Trophoblast cell (in vitro differentiated cells and primary cell): ENCODE measurements around the gene SPRED2.

Source experiments
- DNase-seq, 2 donors: peaks; one replicate each; pipeline ENCODE4 v3.0.0-alpha.2; 2016
- H2AFZ ChIP-seq: 2 replicates; pipeline ENCODE4 v1.6.1; 2013; ENCODE audit warnings: low read length, moderate library complexity, mild to moderate bottlenecking; ENCODE audit not compliant: insufficient read depth, poor library complexity
- H2AK5ac ChIP-seq: 2 replicates; pipeline ENCODE4 v1.6.1; 2013; ENCODE audit warnings: mild to moderate bottlenecking, low read length
- H2BK120ac ChIP-seq: 2 replicates; pipeline ENCODE4 v1.6.1; 2013; ENCODE audit warnings: low read length, mild to moderate bottlenecking, moderate library complexity; ENCODE audit not compliant: insufficient read depth, poor library complexity
- H2BK12ac ChIP-seq: 2 replicates; pipeline ENCODE4 v1.6.1; 2013; ENCODE audit warnings: mild to moderate bottlenecking, low read length, moderate library complexity
- H2BK5ac ChIP-seq: 2 replicates; pipeline ENCODE4 v1.6.1; 2013; ENCODE audit warnings: low read length, low read depth, moderate library complexity, mild to moderate bottlenecking; ENCODE audit not compliant: poor library complexity
- H3K14ac ChIP-seq: 2 replicates; pipeline ENCODE4 v1.6.1; 2013; ENCODE audit warnings: mild to moderate bottlenecking, low read length
- H3K18ac ChIP-seq: 2 replicates; pipeline ENCODE4 v1.6.1; 2013; ENCODE audit warnings: mild to moderate bottlenecking, low read length
- H3K23ac ChIP-seq: 2 replicates; pipeline ENCODE4 v1.6.1; 2013; ENCODE audit warnings: low read length
- H3K27ac ChIP-seq: 2 replicates; pipeline ENCODE4 v1.5.1; 2013; ENCODE audit warnings: low read depth, mild to moderate bottlenecking, inconsistent platforms, low read length, moderate library complexity
- H3K27me3 ChIP-seq: 2 replicates; pipeline ENCODE4 v1.6.1; 2013; ENCODE audit warnings: inconsistent platforms, mild to moderate bottlenecking, low read length, moderate library complexity; ENCODE audit not compliant: insufficient read depth
- H3K36me3 ChIP-seq, 2 experiments: 1 replicate in 1 of 2; 2 replicates in 1 of 2; pipeline ENCODE4 v1.6.1; 2013; ENCODE audit warnings: low read length in 2 of 2, mild to moderate bottlenecking in 2 of 2, moderate library complexity in 1 of 2; ENCODE audit not compliant: insufficient read depth in 2 of 2, control insufficient read depth in 1 of 2
- H3K4ac ChIP-seq: 2 replicates; pipeline ENCODE4 v1.6.1; 2013; ENCODE audit warnings: low read depth, mild to moderate bottlenecking, low read length, moderate library complexity
- H3K4me1 ChIP-seq, 2 experiments: 1 replicate in 1 of 2; 2 replicates in 1 of 2; pipeline ENCODE4 v1.6.1; 2013; ENCODE audit warnings: low read length in 2 of 2, mild to moderate bottlenecking in 2 of 2, moderate library complexity in 1 of 2; ENCODE audit not compliant: insufficient read depth in 2 of 2, control insufficient read depth in 1 of 2
- H3K4me2 ChIP-seq: 2 replicates; pipeline ENCODE4 v1.6.1; 2013; ENCODE audit warnings: inconsistent platforms, mild to moderate bottlenecking, low read length, moderate library complexity
- H3K4me3 ChIP-seq: 2 replicates; pipeline ENCODE4 v1.5.1; 2013; ENCODE audit warnings: mild to moderate bottlenecking, low read depth, low read length, inconsistent platforms
- H3K79me1 ChIP-seq: one replicate; pipeline ENCODE4 v1.6.1; 2013; ENCODE audit warnings: low read length
- H3K79me2 ChIP-seq: 2 replicates; pipeline ENCODE4 v1.6.1; 2013; ENCODE audit warnings: low read length, mild to moderate bottlenecking; ENCODE audit not compliant: control insufficient read depth, insufficient read depth, poor library complexity
- H3K9ac ChIP-seq: 2 replicates; pipeline ENCODE4 v1.6.1; 2013; ENCODE audit warnings: mild to moderate bottlenecking, low read length
- H3K9me3 ChIP-seq: 2 replicates; pipeline ENCODE4 v1.6.1; 2013; ENCODE audit warnings: low read depth, mild to moderate bottlenecking, control low read depth, inconsistent platforms, low read length; ENCODE audit not compliant: insufficient read depth
- H4K12ac ChIP-seq: 2 replicates; pipeline ENCODE4 v1.6.1; 2013; ENCODE audit warnings: low read depth, mild to moderate bottlenecking, low read length, moderate library complexity
- H4K8ac ChIP-seq: 2 replicates; pipeline ENCODE4 v1.6.1; 2013; ENCODE audit warnings: low read depth, mild to moderate bottlenecking, low read length, moderate library complexity
- H4K91ac ChIP-seq: one replicate; pipeline ENCODE4 v1.6.1; 2013; ENCODE audit warnings: low read depth, mild to moderate bottlenecking, low read length, moderate library complexity
- WGBS: extraction: QIAGEN DNeasy Blood & Tissue Kit; methylation state at CpG from one replicate; pipeline ENCODE4 v1.1.7; 2013; ENCODE audit warnings: missing lambda C conversion rate; ENCODE audit not compliant: insufficient read length, insufficient coverage; ENCODE audit errors: extremely low coverage; 5-methylcytosine and 5-hydroxymethylcytosine counted together

The SPRED2 gene

DNA sequence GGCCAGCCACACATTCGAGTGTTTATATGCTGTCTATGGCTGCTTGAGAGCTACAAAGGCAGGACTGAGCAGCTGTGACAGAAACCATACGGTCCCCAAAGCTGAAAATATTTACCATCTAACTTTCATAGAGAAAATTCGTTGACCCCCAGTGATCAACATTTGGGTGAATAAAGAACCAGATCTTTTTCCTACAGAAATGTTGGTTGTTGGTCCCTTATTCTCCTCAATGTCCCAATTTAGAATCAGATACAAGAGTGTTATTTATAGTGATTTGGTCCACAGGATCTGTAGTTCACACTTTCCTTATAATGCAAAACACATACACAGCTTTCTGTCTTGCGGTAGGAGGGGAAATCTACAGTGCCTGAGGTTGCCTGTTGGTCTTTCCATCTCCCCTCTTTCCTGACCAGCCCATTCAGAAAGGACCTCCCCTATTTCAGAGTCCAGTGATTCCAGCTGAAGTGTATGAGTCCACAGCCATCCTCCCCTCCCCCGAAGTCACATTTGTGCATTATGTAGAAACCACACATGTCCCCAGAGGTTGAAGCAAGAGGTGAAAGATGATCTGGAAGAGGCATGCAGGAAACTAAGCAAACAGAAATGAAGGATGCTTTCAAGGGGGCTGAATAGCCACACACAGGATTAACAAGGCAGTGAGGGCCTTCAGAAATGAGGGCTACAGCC is 61.9 kb downstream of the SPRED2 start:
- Histone ChIP-seq H3K4me1 (peaks cover 3 to 14% of the 10 kb centered on the region in 2 experiments), H3K36me3 (no peaks in the 10 kb centered on the region), H2AFZ (no peak overlapping the region), H3K27me3 (no peaks in the 10 kb centered on the region), H3K18ac (no peak overlapping the region), H3K4me3 (no peak overlapping the region), H2BK5ac (no peak overlapping the region), H3K9ac (no peak overlapping the region), H2AK5ac (no peak overlapping the region), H4K91ac (no peak overlapping the region), H3K4me2 (no peak overlapping the region), H4K12ac (no peak overlapping the region), H3K9me3 (no peaks in the 10 kb centered on the region), H3K4ac (no peak overlapping the region), H3K23ac (no peak overlapping the region), H3K27ac (no peak overlapping the region), H3K14ac (no peak overlapping the region), H3K79me2 (no peaks in the 10 kb centered on the region), H2BK12ac (no peak overlapping the region), H2BK120ac (no peak overlapping the region), H4K8ac (no peak overlapping the region), H3K79me1 (no peaks in the 10 kb centered on the region)
- no peak for DNase-seq
- WGBS: no CpG with 5 or more reads among the region's 5 CpGs

DNA sequence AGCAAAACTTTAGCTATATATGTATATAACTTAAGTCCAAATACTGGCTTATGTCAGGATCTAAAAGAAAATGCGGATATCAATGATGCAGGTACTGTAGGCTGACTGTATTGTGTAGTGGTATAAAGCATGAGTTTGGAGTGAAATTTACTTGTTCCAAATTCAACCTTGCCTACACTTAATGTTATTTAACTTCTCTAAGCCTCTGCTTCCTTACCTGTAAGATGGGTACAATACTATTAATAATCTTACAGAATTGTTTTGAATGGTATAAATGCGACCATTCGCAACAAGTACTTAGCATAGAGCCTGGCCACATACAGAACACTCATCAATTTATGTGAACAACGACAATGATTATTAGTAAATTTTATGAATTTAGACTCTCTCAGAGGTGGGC is 62.4 kb downstream of the SPRED2 start:
- Histone ChIP-seq H3K79me2 (no peaks in the 10 kb centered on the region), H2BK5ac (no peak overlapping the region), H3K27me3 (no peaks in the 10 kb centered on the region), H3K4me2 (no peak overlapping the region), H3K4me3 (no peak overlapping the region), H3K4me1 (peaks cover 3 to 12% of the 10 kb centered on the region in 2 experiments), H3K14ac (no peak overlapping the region), H2AK5ac (no peak overlapping the region), H3K79me1 (no peaks in the 10 kb centered on the region), H3K23ac (no peak overlapping the region), H3K27ac (no peak overlapping the region), H4K91ac (no peak overlapping the region), H3K4ac (no peak overlapping the region), H4K8ac (no peak overlapping the region), H3K9me3 (no peaks in the 10 kb centered on the region), H2AFZ (no peak overlapping the region), H3K36me3 (no peaks in the 10 kb centered on the region), H3K9ac (no peak overlapping the region), H4K12ac (no peak overlapping the region), H2BK120ac (no peak overlapping the region), H2BK12ac (no peak overlapping the region), H3K18ac (no peak overlapping the region)
- WGBS: no CpG with 5 or more reads among the region's 4 CpGs
- DNase-seq: no peak

DNA sequence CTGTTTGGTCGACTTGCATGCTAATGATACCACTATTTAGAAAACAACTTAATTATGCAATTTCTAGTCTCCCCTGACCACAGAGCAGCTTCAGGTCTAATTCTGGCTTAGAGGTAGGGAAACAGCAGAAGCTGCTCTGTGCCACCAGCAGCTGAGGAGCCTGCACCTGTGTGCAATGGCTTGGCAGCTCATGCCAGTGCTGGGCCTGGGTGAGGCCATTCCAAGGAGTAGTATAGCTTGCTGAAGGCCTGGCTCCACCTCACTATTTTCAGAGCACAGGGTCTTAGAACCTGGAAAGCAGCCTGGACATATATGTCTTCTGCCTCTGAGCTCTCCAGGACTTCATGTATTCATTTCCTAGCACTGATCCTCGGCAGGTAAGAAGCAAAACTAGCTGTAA is 62.8 kb downstream of the SPRED2 start:
- no CpG with 5 or more reads among the region's 2 CpGs for WGBS
- Histone ChIP-seq H3K9ac (no peak overlapping the region), H3K4me3 (no peak overlapping the region), H4K8ac (no peak overlapping the region), H3K27ac (no peak overlapping the region), H2AK5ac (no peak overlapping the region), H3K18ac (no peak overlapping the region), H4K91ac (no peak overlapping the region), H2BK12ac (no peak overlapping the region), H3K4me1 (peaks cover 0 to 8% of the 10 kb centered on the region in 2 experiments), H3K4me2 (no peak overlapping the region), H2BK5ac (no peak overlapping the region), H3K9me3 (no peaks in the 10 kb centered on the region), H3K4ac (no peak overlapping the region), H3K79me2 (no peaks in the 10 kb centered on the region), H3K14ac (no peak overlapping the region), H2BK120ac (no peak overlapping the region), H3K27me3 (no peaks in the 10 kb centered on the region), H3K36me3 (no peaks in the 10 kb centered on the region), H3K23ac (no peak overlapping the region), H4K12ac (no peak overlapping the region), H3K79me1 (no peaks in the 10 kb centered on the region), H2AFZ (no peak overlapping the region)
- DNase-seq: no peak

DNA sequence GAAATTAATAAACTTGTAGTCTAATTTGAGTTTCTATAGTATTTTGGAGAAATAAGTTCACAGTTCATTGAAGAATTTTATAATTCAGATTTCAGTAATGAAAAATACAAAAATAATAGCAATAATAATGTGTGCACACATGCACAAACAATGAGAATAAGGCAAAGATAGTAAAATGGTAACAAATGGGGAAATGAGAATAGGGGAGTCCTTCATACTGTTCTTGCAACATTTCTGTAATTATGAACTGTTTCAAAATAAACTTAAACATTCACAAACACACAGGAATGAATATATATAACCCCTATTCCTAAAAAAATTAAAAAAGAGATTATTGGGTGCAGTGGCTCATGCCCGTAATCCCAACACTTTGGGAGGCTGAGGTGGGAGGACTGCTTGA is 63.9 kb downstream of the SPRED2 start:
- Histone ChIP-seq H4K12ac (no peak overlapping the region), H3K79me1 (no peaks in the 10 kb centered on the region)

More for the DNA sequence above, 63.9 kb downstream of the SPRED2 start:
- Histone ChIP-seq H2BK5ac (no peak overlapping the region), H3K9ac (no peak overlapping the region), H3K4me3 (no peak overlapping the region), H3K27me3 (no peaks in the 10 kb centered on the region), H3K14ac (no peak overlapping the region), H3K9me3 (no peaks in the 10 kb centered on the region), H3K4ac (no peak overlapping the region), H2AFZ (no peak overlapping the region), H3K23ac (no peak overlapping the region), H4K8ac (no peak overlapping the region), H3K4me2 (no peak overlapping the region), H3K36me3 (no peaks in the 10 kb centered on the region), H3K79me2 (no peaks in the 10 kb centered on the region), H2BK12ac (no peak overlapping the region), H3K27ac (no peak overlapping the region), H2AK5ac (no peak overlapping the region), H3K4me1 (peaks cover 0 to 8% of the 10 kb centered on the region in 2 experiments), H4K91ac (no peak overlapping the region), H3K18ac (no peak overlapping the region), H2BK120ac (no peak overlapping the region)
- no CpG with 5 or more reads among the region's 1 CpG for whole genome bisulfite sequencing
- DNase-seq: no peak
